ENCODE results near the gene RAB28. TPM values are rescaled to one million over a fixed set of nuclear protein-coding genes. Genes with fewer than 3 reads are reported as not detected.

The RAB28 gene
- total RNA-seq, 1 experiment from 2014 or later = 19.8 TPM

- Histone ChIP-seq H4K8ac (replicated peaks; ENCODE audit: insufficient read length, low read depth, low read length) (no peak overlapping the region), H3K18ac (ENCODE audit: insufficient read length, low read depth, low read length) (no peak overlapping the region), H4K91ac (ENCODE audit: insufficient read length, low read depth, low read length) (no peak overlapping the region), H3K79me2 (ENCODE audit: insufficient read depth, low read length) (no peaks in the 10 kb centered on the region), H2BK120ac (ENCODE audit: low read depth, low read length, poor library complexity, severe bottlenecking) (no peak overlapping the region), H3K27ac (ENCODE audit: insufficient read length, low read depth, low read length) (no peak overlapping the region), H2AK5ac (ENCODE audit: insufficient read length, low read length) (no peak overlapping the region), H4K5ac (ENCODE audit: insufficient read length, low read depth, low read length) (no peak overlapping the region), H3K14ac (ENCODE audit: insufficient read depth, low read length) (no peak overlapping the region), H3K27me3 (ENCODE audit: insufficient read depth, low read length) (no peaks in the 10 kb centered on the region), H3K56ac (ENCODE audit: insufficient read length, low read depth, low read length) (no peak overlapping the region), H3K9me3 (ENCODE audit: control insufficient read depth, low read depth, low read length) (no peaks in the 10 kb centered on the region), H2AFZ (ENCODE audit: low read length) (no peak overlapping the region), H3K4ac (ENCODE audit: low read depth, low read length) (no peak overlapping the region), H3K79me1 (ENCODE audit: insufficient read depth, low read depth, low read length, poor library complexity, severe bottlenecking) (no peaks in the 10 kb centered on the region), H2BK12ac (ENCODE audit: insufficient read length, low read depth, low read length) (no peak overlapping the region), H3K4me1 (ENCODE audit: insufficient read depth, low read length) (no peaks in the 10 kb centered on the region), H4K20me1 (ENCODE audit: control insufficient read depth, insufficient read depth, insufficient read length) (no peaks in the 10 kb centered on the region), H3K23ac (ENCODE audit: insufficient read length, low read depth, low read length) (no peak overlapping the region), H2BK5ac (ENCODE audit: insufficient read length, low read length) (no peak overlapping the region), H3K4me2 (ENCODE audit: insufficient read depth, insufficient read length, low read length) (no peak overlapping the region), H3K9ac (ENCODE audit: extremely low read depth, insufficient read length, low read length) (no peak overlapping the region), H3T11ph (ENCODE audit: low read length) (no peak overlapping the region), H2BK20ac (ENCODE audit: low read depth, low read length, poor library complexity, severe bottlenecking) (no peak overlapping the region), H2BK15ac (ENCODE audit: low read depth, low read length) (no peak overlapping the region), H3K23me2 (ENCODE audit: insufficient read length, low read depth, low read length, poor library complexity, severe bottlenecking) (no peaks in the 10 kb centered on the region)
- H3K4me1 Mint-ChIP-seq = peaks cover 0 to 8% of the 10 kb centered on the region in 2 experiments; a peak in 2 of 4 replicates
- peaks cover 5 to 8% of the 10 kb centered on the region in 2 experiments for H3K9me3 Mint-ChIP-seq
- H3K27ac Mint-ChIP-seq = no peak overlapping the region; a peak in 1 of 7 replicates
- H3K27me3 Mint-ChIP-seq (ENCODE audit: low read depth) = no peaks in the 10 kb centered on the region
- peaks cover 8 to 21% (median 14%) of the 10 kb centered on the region in 3 experiments for H3K36me3 Mint-ChIP-seq (ENCODE audit: insufficient read depth in 1 of 3, low read depth in 3 of 3)
- no peak overlapping the region for H3K4me3 Mint-ChIP-seq
- WGBS (ENCODE audit: extremely low coverage, insufficient read length, low lambda C conversion rate) = no CpG with 5 or more reads among the region's 3 CpGs
- TF ChIP-seq, protein P1, sequence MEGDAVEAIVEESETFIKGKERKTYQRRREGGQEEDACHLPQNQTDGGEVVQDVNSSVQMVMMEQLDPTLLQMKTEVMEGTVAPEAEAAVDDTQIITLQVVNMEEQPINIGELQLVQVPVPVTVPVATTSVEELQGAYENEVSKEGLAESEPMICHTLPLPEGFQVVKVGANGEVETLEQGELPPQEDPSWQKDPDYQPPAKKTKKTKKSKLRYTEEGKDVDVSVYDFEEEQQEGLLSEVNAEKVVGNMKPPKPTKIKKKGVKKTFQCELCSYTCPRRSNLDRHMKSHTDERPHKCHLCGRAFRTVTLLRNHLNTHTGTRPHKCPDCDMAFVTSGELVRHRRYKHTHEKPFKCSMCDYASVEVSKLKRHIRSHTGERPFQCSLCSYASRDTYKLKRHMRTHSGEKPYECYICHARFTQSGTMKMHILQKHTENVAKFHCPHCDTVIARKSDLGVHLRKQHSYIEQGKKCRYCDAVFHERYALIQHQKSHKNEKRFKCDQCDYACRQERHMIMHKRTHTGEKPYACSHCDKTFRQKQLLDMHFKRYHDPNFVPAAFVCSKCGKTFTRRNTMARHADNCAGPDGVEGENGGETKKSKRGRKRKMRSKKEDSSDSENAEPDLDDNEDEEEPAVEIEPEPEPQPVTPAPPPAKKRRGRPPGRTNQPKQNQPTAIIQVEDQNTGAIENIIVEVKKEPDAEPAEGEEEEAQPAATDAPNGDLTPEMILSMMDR (conservative IDR thresholded peaks at IDR 0.05) = no peak
- DNase-seq = no peak
Measured at GRCh38 chr4:13349096-13349495, 135.0 kb downstream of the RAB28 start.
